GM23338 (cell line): ENCODE measurements around the gene TOM1L2.

Experiments
- CTCF ChIP-seq, 2 experiments: fragments of 200-600 bp in 1 of 2; sonication (generic) in 1 of 2; conservative IDR thresholded peaks; 2 replicates each; pipeline versions ENCODE4 v1.5.1 to v1.6.1; 2016 to 2017; ENCODE audit warnings: antibody characterized with exemption in 2 of 2, low read depth in 2 of 2, mild to moderate bottlenecking in 2 of 2, moderate library complexity in 1 of 2
- EZH2 ChIP-seq: fragments of 200-600 bp; sonication (generic); IDR thresholded peaks from one replicate; pipeline ENCODE4 v1.8.0; 2017; ENCODE audit warnings: antibody characterized with exemption, mild to moderate bottlenecking, low read depth; ENCODE audit not compliant: unreplicated experiment
- JUNB ChIP-seq: IDR thresholded peaks from one replicate; pipeline ENCODE4 v1.6.1; 2016; ENCODE audit warnings: antibody characterized with exemption; ENCODE audit not compliant: unreplicated experiment
- REST ChIP-seq: IDR thresholded peaks from one replicate; pipeline ENCODE4 v1.6.1; 2018; ENCODE audit warnings: antibody characterized with exemption; ENCODE audit not compliant: unreplicated experiment

- TF ChIP-seq CTCF (conservative IDR thresholded peaks at IDR 0.05; ENCODE audit: low read depth in 2 of 2) (no peak), EZH2 (no peak), REST (no peak), JUNB (no peak)
Measured at GRCh38 chr17:17846003-17846402, 126.2 kb downstream of the TOM1L2 start.
